A673 (cell line): ENCODE measurements around the gene FAM241B. TPM values are rescaled to one million over a fixed set of nuclear protein-coding genes. Genes with fewer than 3 reads are reported as not detected.

Experiments used
- BruUV-seq: library from RNA; stranded (reverse); fragments of 400-500 nt; replicated peaks from 2 replicates; lab custom pipeline; 2021; lab: Mats Ljungman, UMichigan
- CTCF ChIA-PET: fragments of 300-600 bp; sonication (Branson Sonifier 250); formaldehyde crosslinking; loops from one replicate; lab custom pipeline; 2022; ENCODE audit warnings: antibody characterized with exemption; lab: Charles Lee
- POLR2A ChIA-PET: fragments of 300-600 bp; sonication (Branson Sonifier 250); formaldehyde crosslinking; loops from one replicate; lab custom pipeline; 2022; ENCODE audit warnings: antibody characterized with exemption; ENCODE audit not compliant: low non-redundant PET; lab: Charles Lee
- DNase-seq: peaks from one replicate; pipeline ENCODE4 v3.0.0-alpha.2; 2015; ENCODE audit warnings: low spot score
- H3K27ac ChIP-seq: fragments of 200-600 bp; sonication (generic); 2 replicates; pipeline ENCODE4 v1.5.1; 2016; ENCODE audit warnings: mixed run types, low read depth, mild to moderate bottlenecking, mixed read lengths, antibody characterized with exemption, low read length; ENCODE audit not compliant: poor library complexity, severe bottlenecking
- H3K27me3 ChIP-seq: fragments of 200-600 bp; sonication (generic); replicated peaks from 2 replicates; pipeline ENCODE4 v1.6.1; 2017; ENCODE audit warnings: mixed run types, low read depth, mild to moderate bottlenecking, mixed read lengths, antibody characterized with exemption, low read length; ENCODE audit not compliant: insufficient read depth, poor library complexity
- H3K36me3 ChIP-seq: fragments of 200-600 bp; sonication (generic); 2 replicates; pipeline ENCODE4 v1.6.1; 2016; ENCODE audit warnings: mixed run types, mild to moderate bottlenecking, mixed read lengths, antibody characterized with exemption, low read length; ENCODE audit not compliant: insufficient read depth, poor library complexity, severe bottlenecking
- H3K4me1 ChIP-seq: fragments of 200-600 bp; sonication (generic); 2 replicates; pipeline ENCODE4 v1.6.1; 2017; ENCODE audit warnings: mixed run types, mild to moderate bottlenecking, mixed read lengths, antibody characterized with exemption, low read length; ENCODE audit not compliant: insufficient read depth, poor library complexity, severe bottlenecking
- H3K4me3 ChIP-seq: fragments of 200-600 bp; sonication (generic); 2 replicates; pipeline ENCODE4 v1.5.1; 2016; ENCODE audit warnings: low read depth, mixed run types, mild to moderate bottlenecking, mixed read lengths, low read length; ENCODE audit not compliant: poor library complexity, severe bottlenecking
- H3K9me3 ChIP-seq: fragments of 200-600 bp; sonication (generic); 2 replicates; pipeline ENCODE4 v1.6.1; 2016; ENCODE audit warnings: mixed run types, low read depth, mild to moderate bottlenecking, mixed read lengths, antibody characterized with exemption, low read length; ENCODE audit not compliant: poor library complexity, severe bottlenecking
- CTCF ChIP-seq: fragments of 300-800, 200-600 bp; sonication (generic); conservative IDR thresholded peaks from 2 replicates; pipeline ENCODE4 v1.5.1; 2017; ENCODE audit warnings: low read depth, mild to moderate bottlenecking, antibody characterized with exemption, low read length, moderate library complexity, mixed read lengths
- EZH2 ChIP-seq: fragments of 200-600 bp; sonication (generic); IDR thresholded peaks from 2 replicates; pipeline ENCODE4 v1.6.1; 2017; ENCODE audit warnings: borderline replicate concordance, low read depth, mild to moderate bottlenecking, mixed read lengths, antibody characterized with exemption, low read length; ENCODE audit not compliant: poor library complexity, severe bottlenecking
- intact Hi-C: fragments of 100-400 bp; cut with micrococcal nuclease; formaldehyde crosslinking; loops from one replicate; pipeline ENCODE4 v1.10.0; 2022; ENCODE audit not compliant: unreplicated experiment
- total RNA-seq: library from RNA; stranded (reverse); gene quantifications from 2 replicates; pipeline ENCODE4 v1.2.3, GENCODE V29; 2021

FAM241B gene
- total RNA-seq, 1 experiment from 2014 or later, result 4.2 TPM

GRCh38 chr10:69636626-69637605, 6.9 kb downstream of the FAM241B start:
- POLR2A ChIA-PET, result no interaction called here
- H3K27me3 ChIP-seq, result no peaks in the 10 kb centered on the region

GRCh38 chr10:69638642-69639041, 8.6 kb downstream of the FAM241B start:
- Histone ChIP-seq H3K9me3 (no peaks in the 10 kb centered on the region), H3K27ac (no peak overlapping the region), H3K27me3 (no peaks in the 10 kb centered on the region), H3K4me1 (no peaks in the 10 kb centered on the region), H3K36me3 (no peaks in the 10 kb centered on the region), H3K4me3 (no peak overlapping the region)
- no peak for TF ChIP-seq EZH2
- TF ChIP-seq CTCF, result no peak
- DNase-seq, result no peak
- CTCF ChIA-PET, result no interaction called here
- intact Hi-C loops, result loop anchor here (1.0 kb wide), 2 partner anchors 118 to 123 kb away; no protein-coding TSS in a partner anchor
- no TSS peak for BruUV-seq
- POLR2A ChIA-PET, result no interaction called here

More at GRCh38 chr10:69636626-69637605, 6.9 kb downstream of the FAM241B start:
- H3K9me3 ChIP-seq, result no peaks in the 10 kb centered on the region
- no peak overlapping the region for H3K27ac ChIP-seq
- BruUV-seq, result no TSS peak
- H3K4me1 ChIP-seq, result no peaks in the 10 kb centered on the region
- intact Hi-C loops, result no loop called here
- no peaks in the 10 kb centered on the region for H3K36me3 ChIP-seq
- DNase-seq, result peak; percentile 18
- no peak overlapping the region for H3K4me3 ChIP-seq
- TF ChIP-seq CTCF (peak; percentile 48), EZH2 (no peak)
- CTCF ChIA-PET, result interaction anchor here (0.6 to 2.4 kb wide), 5 partner anchors 14 to 413 kb away, joined by 3 to 13 read pairs (median 6); no protein-coding TSS in a partner anchor

- Histone ChIP-seq H3K9me3 (no peaks in the 10 kb centered on the region), H3K27me3 (no peaks in the 10 kb centered on the region), H3K4me3 (no peak overlapping the region), H3K27ac (no peak overlapping the region), H3K4me1 (no peaks in the 10 kb centered on the region), H3K36me3 (no peaks in the 10 kb centered on the region)
- ChIA-PET CTCF (interaction anchor here (1.1 kb wide), 1 partner anchor 124 kb away, joined by 8 read pairs; no protein-coding TSS in a partner anchor), POLR2A (no interaction called here)
- intact Hi-C loops, result loop anchor here (1.0 kb wide), 2 partner anchors 119 to 124 kb away; no protein-coding TSS in a partner anchor
- TF ChIP-seq EZH2 (no peak), CTCF (peak; percentile 87)
- DNase-seq, result peak; percentile 69
- no TSS peak for BruUV-seq
Measured at GRCh38 chr10:69639291-69640195, 9.5 kb downstream of the FAM241B start.
